ENCODE measurements around the gene ZDHHC17. TPM values are rescaled to one million over a fixed set of nuclear protein-coding genes. Genes with fewer than 3 reads are reported as not detected.

ZDHHC17 gene
- total and polyA plus RNA-seq, 2 of the 13 experiments (the other 11 are each of a cell fraction or from before 2014, with no cell fraction given), result 36.7 to 38.5 TPM

DNA sequence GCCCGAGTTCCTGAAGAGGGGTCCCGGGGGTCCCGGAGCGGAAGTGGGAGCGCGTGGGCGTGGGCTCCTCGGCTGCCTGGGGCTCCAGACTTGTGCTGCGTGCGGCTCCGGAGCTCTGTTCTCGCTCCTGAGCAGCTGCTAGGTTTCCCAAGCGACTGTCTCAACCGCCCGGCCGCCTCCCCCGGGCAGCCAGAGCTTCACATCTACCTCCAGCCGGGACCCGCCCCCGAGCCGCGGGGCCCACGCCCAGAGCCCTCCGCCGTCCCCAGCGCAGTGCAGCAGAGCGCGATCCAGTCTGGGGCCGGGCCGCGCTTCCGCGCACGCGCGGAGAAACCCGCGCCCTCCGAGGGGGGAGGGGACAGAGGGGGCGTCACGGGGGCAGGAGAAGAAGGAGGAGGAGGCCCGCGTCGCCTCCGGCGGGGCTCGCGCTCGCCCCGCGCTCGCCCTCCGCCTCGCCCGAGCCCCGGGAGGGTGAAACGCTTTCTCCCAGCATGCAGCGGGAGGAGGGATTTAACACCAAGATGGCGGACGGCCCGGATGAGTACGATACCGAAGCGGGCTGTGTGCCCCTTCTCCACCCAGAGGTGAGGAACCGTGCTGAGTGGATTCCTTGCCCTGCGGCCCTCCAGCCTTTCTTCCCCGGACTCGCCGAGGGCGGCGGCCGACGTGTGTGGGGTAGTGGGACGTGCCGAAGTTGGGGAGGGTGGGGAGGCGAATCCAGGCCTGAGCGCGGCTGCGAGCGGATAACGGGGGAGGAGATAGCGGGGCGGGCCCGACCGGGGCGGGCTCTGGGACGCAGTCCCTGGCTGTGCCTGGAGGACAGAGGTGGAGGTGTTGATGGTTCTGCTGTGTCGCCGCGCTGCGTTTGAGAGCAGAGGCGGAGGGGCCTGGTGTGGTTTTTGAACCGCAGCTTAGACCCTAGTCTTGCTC lies at the start of gene ZDHHC17 (continued):
- TF ChIP-seq ZNF766 (CRISPR knock-in tag; IDR thresholded peaks at IDR 0.05; ENCODE audit: borderline replicate concordance), result no peak
- TF ChIP-seq SRSF4 (IDR thresholded peaks at IDR 0.05; ENCODE audit: low read depth, low read length, poor library complexity, severe bottlenecking), result no peak
- TF ChIP-seq CREB1 (IDR thresholded peaks at IDR 0.05), result no peak
- TF ChIP-seq CREB1 (CRISPR knock-in tag; IDR thresholded peaks at IDR 0.05), result no peak
- no peak for TF ChIP-seq NR3C1 (CRISPR knock-in tag; IDR thresholded peaks at IDR 0.05)
- 0 out of 2 replicates have a peak, but pooled peaks have one; percentile 58 for TF ChIP-seq ZNF737 (CRISPR knock-in tag; IDR thresholded peaks at IDR 0.05; ENCODE audit: borderline replicate concordance)
- TF ChIP-seq, protein P1, sequence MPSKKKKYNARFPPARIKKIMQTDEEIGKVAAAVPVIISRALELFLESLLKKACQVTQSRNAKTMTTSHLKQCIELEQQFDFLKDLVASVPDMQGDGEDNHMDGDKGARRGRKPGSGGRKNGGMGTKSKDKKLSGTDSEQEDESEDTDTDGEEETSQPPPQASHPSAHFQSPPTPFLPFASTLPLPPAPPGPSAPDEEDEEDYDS (CRISPR knock-in tag; IDR thresholded peaks at IDR 0.05), result peak; percentile 94
- peak; percentile 71; the same call in 1 of the 2 replicates for TF ChIP-seq ZGPAT (CRISPR knock-in tag; IDR thresholded peaks at IDR 0.05)
- no peak for TF ChIP-seq ZNF503 (CRISPR knock-in tag; IDR thresholded peaks at IDR 0.05)
- no peak; the same call in 1 of the 2 replicates for TF ChIP-seq SMAD3 (CRISPR knock-in tag; IDR thresholded peaks at IDR 0.05)
- TF ChIP-seq, protein P2, sequence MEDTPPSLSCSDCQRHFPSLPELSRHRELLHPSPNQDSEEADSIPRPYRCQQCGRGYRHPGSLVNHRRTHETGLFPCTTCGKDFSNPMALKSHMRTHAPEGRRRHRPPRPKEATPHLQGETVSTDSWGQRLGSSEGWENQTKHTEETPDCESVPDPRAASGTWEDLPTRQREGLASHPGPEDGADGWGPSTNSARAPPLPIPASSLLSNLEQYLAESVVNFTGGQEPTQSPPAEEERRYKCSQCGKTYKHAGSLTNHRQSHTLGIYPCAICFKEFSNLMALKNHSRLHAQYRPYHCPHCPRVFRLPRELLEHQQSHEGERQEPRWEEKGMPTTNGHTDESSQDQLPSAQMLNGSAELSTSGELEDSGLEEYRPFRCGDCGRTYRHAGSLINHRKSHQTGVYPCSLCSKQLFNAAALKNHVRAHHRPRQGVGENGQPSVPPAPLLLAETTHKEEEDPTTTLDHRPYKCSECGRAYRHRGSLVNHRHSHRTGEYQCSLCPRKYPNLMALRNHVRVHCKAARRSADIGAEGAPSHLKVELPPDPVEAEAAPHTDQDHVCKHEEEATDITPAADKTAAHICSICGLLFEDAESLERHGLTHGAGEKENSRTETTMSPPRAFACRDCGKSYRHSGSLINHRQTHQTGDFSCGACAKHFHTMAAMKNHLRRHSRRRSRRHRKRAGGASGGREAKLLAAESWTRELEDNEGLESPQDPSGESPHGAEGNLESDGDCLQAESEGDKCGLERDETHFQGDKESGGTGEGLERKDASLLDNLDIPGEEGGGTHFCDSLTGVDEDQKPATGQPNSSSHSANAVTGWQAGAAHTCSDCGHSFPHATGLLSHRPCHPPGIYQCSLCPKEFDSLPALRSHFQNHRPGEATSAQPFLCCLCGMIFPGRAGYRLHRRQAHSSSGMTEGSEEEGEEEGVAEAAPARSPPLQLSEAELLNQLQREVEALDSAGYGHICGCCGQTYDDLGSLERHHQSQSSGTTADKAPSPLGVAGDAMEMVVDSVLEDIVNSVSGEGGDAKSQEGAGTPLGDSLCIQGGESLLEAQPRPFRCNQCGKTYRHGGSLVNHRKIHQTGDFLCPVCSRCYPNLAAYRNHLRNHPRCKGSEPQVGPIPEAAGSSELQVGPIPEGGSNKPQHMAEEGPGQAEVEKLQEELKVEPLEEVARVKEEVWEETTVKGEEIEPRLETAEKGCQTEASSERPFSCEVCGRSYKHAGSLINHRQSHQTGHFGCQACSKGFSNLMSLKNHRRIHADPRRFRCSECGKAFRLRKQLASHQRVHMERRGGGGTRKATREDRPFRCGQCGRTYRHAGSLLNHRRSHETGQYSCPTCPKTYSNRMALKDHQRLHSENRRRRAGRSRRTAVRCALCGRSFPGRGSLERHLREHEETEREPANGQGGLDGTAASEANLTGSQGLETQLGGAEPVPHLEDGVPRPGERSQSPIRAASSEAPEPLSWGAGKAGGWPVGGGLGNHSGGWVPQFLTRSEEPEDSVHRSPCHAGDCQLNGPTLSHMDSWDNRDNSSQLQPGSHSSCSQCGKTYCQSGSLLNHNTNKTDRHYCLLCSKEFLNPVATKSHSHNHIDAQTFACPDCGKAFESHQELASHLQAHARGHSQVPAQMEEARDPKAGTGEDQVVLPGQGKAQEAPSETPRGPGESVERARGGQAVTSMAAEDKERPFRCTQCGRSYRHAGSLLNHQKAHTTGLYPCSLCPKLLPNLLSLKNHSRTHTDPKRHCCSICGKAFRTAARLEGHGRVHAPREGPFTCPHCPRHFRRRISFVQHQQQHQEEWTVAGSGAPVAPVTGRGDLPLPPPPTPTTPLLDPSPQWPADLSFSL (CRISPR knock-in tag; IDR thresholded peaks at IDR 0.05), result no peak
- TF ChIP-seq ZBTB3 (CRISPR knock-in tag; IDR thresholded peaks at IDR 0.05; ENCODE audit: borderline replicate concordance, low read depth), result no peak
- no peak for TF ChIP-seq ISX (CRISPR knock-in tag; conservative IDR thresholded peaks at IDR 0.05)
- TF ChIP-seq, protein P3, sequence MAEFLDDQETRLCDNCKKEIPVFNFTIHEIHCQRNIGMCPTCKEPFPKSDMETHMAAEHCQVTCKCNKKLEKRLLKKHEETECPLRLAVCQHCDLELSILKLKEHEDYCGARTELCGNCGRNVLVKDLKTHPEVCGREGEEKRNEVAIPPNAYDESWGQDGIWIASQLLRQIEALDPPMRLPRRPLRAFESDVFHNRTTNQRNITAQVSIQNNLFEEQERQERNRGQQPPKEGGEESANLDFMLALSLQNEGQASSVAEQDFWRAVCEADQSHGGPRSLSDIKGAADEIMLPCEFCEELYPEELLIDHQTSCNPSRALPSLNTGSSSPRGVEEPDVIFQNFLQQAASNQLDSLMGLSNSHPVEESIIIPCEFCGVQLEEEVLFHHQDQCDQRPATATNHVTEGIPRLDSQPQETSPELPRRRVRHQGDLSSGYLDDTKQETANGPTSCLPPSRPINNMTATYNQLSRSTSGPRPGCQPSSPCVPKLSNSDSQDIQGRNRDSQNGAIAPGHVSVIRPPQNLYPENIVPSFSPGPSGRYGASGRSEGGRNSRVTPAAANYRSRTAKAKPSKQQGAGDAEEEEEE (CRISPR knock-in tag; IDR thresholded peaks at IDR 0.05; ENCODE audit: borderline replicate concordance), result no peak
- no peak for TF ChIP-seq ZNF883 (CRISPR knock-in tag; IDR thresholded peaks at IDR 0.05; ENCODE audit: not compliant biosample characterization)
- TF ChIP-seq ZNF607 (CRISPR knock-in tag; IDR thresholded peaks at IDR 0.05; ENCODE audit: borderline replicate concordance), result peak; percentile 66; the same call in 1 of the 2 replicates

Data from HepG2 (cell line).